ENCODE measurements around the gene CT45A7.
"Not testable (repeated sequence)": the region's sequence is repeated elsewhere in the genome, so short reads cannot be mapped to it uniquely, and the experiment has no call there.

Gene CT45A7, protein sequence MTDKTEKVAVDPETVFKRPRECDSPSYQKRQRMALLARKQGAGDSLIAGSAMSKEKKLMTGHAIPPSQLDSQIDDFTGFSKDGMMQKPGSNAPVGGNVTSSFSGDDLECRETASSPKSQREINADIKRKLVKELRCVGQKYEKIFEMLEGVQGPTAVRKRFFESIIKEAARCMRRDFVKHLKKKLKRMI

DNA sequence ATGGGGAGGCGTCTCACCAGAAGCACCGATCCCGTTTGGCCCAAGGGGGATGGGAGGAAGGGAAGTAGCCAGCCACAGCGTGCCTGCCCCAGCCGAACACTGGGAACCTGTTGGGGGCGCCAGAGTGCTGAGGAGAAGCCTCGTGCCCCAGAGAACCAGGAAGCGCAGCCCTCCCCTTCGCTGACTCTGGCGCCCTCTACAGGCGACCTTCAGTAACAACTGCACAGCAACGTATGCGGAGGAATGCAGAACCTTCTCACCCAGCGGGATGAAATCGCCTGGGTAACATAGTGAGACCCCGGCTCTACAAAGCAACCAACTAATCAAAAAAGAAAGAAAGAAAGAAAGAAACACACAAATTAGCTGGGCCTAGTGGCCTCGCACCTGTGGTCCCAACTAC lies at the start of gene CT45A7:
CT45A7 (minus strand) TSS at position 101 of the 400 bp plus-strand sequence. CDS start 3,747 bp downstream, outside the sequence.
- in situ Hi-C loops (cut with MboI; ENCODE audit: low sequenced_read_pairs, unreplicated experiment); DNase-seq (ENCODE audit: low spot score): not testable (repeated sequence)

DNA sequence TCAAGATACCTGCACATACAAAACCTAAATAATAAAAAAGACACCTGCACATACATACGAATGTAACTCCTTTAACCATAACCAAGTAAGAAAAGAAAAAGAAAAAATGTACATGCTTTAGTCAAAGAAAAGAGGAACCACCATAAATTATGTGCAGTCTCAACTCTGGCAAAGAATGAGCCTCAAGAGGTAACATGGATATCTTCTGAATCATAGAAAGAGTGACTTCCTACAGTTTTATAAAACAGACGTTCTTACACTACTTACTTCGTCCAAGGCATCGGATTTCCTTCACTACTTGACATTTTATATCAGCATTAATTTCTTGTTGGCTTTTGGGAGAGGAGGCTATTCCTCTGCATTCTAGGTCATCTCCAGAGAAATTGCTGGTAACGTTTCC lies 45.7 kb upstream of the CT45A7 start:
- in situ Hi-C loops (cut with MboI; ENCODE audit: low sequenced_read_pairs, unreplicated experiment); DNase-seq (ENCODE audit: low spot score): not testable (repeated sequence)

DNA sequence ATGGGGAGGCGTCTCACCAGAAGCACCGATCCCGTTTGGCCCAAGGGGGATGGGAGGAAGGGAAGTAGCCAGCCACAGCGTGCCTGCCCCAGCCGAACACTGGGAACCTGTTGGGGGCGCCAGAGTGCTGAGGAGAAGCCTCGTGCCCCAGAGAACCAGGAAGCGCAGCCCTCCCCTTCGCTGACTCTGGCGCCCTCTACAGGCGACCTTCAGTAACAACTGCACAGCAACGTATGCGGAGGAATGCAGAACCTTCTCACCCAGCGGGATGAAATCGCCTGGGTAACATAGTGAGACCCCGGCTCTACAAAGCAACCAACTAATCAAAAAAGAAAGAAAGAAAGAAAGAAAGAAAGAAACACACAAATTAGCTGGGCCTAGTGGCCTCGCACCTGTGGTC lies 34.6 kb upstream of the CT45A7 start, which contains the start of gene CT45A9:
CT45A9 (minus strand) TSS at position 101 of the 400 bp plus-strand sequence. CDS start 3,751 bp downstream, outside the sequence.
- in situ Hi-C loops (cut with MboI; ENCODE audit: low sequenced_read_pairs, unreplicated experiment); DNase-seq (ENCODE audit: low spot score): not testable (repeated sequence)

DNA sequence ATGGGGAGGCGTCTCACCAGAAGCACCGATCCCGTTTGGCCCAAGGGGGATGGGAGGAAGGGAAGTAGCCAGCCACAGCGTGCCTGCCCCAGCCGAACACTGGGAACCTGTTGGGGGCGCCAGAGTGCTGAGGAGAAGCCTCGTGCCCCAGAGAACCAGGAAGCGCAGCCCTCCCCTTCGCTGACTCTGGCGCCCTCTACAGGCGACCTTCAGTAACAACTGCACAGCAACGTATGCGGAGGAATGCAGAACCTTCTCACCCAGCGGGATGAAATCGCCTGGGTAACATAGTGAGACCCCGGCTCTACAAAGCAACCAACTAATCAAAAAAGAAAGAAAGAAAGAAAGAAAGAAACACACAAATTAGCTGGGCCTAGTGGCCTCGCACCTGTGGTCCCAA lies 17.4 kb upstream of the CT45A7 start, which contains the start of gene CT45A8:
CT45A8 (minus strand) TSS at position 101 of the 400 bp plus-strand sequence. CDS start 3,755 bp downstream, outside the sequence.
- in situ Hi-C loops (cut with MboI; ENCODE audit: low sequenced_read_pairs, unreplicated experiment); DNase-seq (ENCODE audit: low spot score): not testable (repeated sequence)

DNA sequence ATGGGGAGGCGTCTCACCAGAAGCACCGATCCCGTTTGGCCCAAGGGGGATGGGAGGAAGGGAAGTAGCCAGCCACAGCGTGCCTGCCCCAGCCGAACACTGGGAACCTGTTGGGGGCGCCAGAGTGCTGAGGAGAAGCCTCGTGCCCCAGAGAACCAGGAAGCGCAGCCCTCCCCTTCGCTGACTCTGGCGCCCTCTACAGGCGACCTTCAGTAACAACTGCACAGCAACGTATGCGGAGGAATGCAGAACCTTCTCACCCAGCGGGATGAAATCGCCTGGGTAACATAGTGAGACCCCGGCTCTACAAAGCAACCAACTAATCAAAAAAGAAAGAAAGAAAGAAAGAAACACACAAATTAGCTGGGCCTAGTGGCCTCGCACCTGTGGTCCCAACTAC lies 17.2 kb downstream of the CT45A7 start, which contains the start of gene CT45A2:
CT45A2 (minus strand) TSS at position 101 of the 400 bp plus-strand sequence. CDS start 3,747 bp downstream, outside the sequence.
- DNase-seq (ENCODE audit: low spot score); in situ Hi-C loops (cut with MboI; ENCODE audit: low sequenced_read_pairs, unreplicated experiment): not testable (repeated sequence)

DNA sequence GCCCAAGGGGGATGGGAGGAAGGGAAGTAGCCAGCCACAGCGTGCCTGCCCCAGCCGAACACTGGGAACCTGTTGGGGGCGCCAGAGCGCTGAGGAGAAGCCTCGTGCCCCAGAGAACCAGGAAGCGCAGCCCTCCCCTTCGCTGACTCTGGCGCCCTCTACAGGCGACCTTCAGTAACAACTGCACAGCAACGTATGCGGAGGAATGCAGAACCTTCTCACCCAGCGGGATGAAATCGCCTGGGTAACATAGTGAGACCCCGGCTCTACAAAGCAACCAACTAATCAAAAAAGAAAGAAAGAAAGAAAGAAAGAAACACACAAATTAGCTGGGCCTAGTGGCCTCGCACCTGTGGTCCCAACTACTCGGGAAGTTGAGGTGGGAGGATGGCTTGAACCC lies 34.4 kb downstream of the CT45A7 start, which contains the start of gene CT45A6:
CT45A6 (minus strand) TSS at position 101 of the 400 bp plus-strand sequence. CDS start 3,794 bp downstream, outside the sequence.
- in situ Hi-C loops (cut with MboI; ENCODE audit: low sequenced_read_pairs, unreplicated experiment); DNase-seq (ENCODE audit: low spot score): not testable (repeated sequence)

DNA sequence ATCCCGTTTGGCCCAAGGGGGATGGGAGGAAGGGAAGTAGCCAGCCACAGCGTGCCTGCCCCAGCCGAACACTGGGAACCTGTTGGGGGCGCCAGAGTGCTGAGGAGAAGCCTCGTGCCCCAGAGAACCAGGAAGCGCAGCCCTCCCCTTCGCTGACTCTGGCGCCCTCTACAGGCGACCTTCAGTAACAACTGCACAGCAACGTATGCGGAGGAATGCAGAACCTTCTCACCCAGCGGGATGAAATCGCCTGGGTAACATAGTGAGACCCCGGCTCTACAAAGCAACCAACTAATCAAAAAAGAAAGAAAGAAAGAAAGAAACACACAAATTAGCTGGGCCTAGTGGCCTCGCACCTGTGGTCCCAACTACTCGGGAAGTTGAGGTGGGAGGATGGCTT lies 51.7 kb downstream of the CT45A7 start, which contains the start of gene CT45A5:
CT45A5 (minus strand) TSS at position 101 of the 400 bp plus-strand sequence. CDS start 3,774 bp downstream, outside the sequence.
- DNase-seq (ENCODE audit: low spot score); in situ Hi-C loops (cut with MboI; ENCODE audit: low sequenced_read_pairs, unreplicated experiment): not testable (repeated sequence)

All from GM13976 (cell line).